DND-41 (cell line): ENCODE results near the gene DYNC1H1.

Source experiments
- EZH2 ChIP-seq: IDR thresholded peaks from 3 replicates; pipeline ENCODE4 v1.6.1; 2012; ENCODE audit warnings: borderline replicate concordance, low read depth, mild to moderate bottlenecking, moderate library complexity, low read length, inconsistent platforms; ENCODE audit not compliant: severe bottlenecking
- TF ChIP-seq, protein P1 (sequence below): IDR thresholded peaks from 2 replicates; pipeline ENCODE4 v1.5.1; 2012; ENCODE audit warnings: borderline replicate concordance, low read length, moderate library complexity, mild to moderate bottlenecking; ENCODE audit not compliant: poor library complexity, severe bottlenecking; ENCODE audit errors: extremely low read depth

- TF ChIP-seq, protein P1, sequence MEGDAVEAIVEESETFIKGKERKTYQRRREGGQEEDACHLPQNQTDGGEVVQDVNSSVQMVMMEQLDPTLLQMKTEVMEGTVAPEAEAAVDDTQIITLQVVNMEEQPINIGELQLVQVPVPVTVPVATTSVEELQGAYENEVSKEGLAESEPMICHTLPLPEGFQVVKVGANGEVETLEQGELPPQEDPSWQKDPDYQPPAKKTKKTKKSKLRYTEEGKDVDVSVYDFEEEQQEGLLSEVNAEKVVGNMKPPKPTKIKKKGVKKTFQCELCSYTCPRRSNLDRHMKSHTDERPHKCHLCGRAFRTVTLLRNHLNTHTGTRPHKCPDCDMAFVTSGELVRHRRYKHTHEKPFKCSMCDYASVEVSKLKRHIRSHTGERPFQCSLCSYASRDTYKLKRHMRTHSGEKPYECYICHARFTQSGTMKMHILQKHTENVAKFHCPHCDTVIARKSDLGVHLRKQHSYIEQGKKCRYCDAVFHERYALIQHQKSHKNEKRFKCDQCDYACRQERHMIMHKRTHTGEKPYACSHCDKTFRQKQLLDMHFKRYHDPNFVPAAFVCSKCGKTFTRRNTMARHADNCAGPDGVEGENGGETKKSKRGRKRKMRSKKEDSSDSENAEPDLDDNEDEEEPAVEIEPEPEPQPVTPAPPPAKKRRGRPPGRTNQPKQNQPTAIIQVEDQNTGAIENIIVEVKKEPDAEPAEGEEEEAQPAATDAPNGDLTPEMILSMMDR: no peak
- no peak for TF ChIP-seq EZH2
Observed at GRCh38 chr14:101985957-101986356, 21.6 kb downstream of the DYNC1H1 start.
